Activated T-cell treated with anti-CD3 and anti-CD28 coated beads, Interleukin-2, amount 50 U/mL, for 1 hour (primary cell): ENCODE measurements around the gene CDK4.

ENCODE experiments used
- DNase-seq: peaks from one replicate; pipeline ENCODE4 v3.0.0-alpha.2; 2020

The CDK4 gene

GRCh38 chr12:57755454-57756372 lies 3.6 kb upstream of the CDK4 start:
- peak; percentile 62 for DNase-seq

- DNase-seq: no peak
Observed at GRCh38 chr12:57755194-57755453, 3.0 kb upstream of the CDK4 start.

GRCh38 chr12:57754411-57755193 lies 2.5 kb upstream of the CDK4 start, which contains the start of gene MARCHF9:
MARCHF9 (plus strand) TSS chr12:57755103; CDS start chr12:57755529, 426 bp downstream.
- DNase-seq: peak; percentile 85

- DNase-seq: no peak
Observed at GRCh38 chr12:57753756-57754337, 1.7 kb upstream of the CDK4 start.

- DNase-seq: no peak
Observed at GRCh38 chr12:57752668-57753000, 524 bp upstream of the CDK4 start.

GRCh38 chr12:57751432-57751787 lies 700 bp downstream of the CDK4 start:
- DNase-seq: peak; percentile 23

GRCh38 chr12:57750561-57751431 lies 1.3 kb downstream of the CDK4 start:
- peak; percentile 16 for DNase-seq

- DNase-seq: no peak
Observed at GRCh38 chr12:57749061-57749460, 3.0 kb downstream of the CDK4 start.

GRCh38 chr12:57746025-57746424 lies 6.1 kb downstream of the CDK4 start:
- no peak for DNase-seq

GRCh38 chr12:57745485-57745881 lies 6.6 kb downstream of the CDK4 start:
- no peak for DNase-seq

- peak; percentile 88 for DNase-seq
Observed at GRCh38 chr12:57744777-57745484, 7.2 kb downstream of the CDK4 start, which contains the start of gene TSPAN31. TSPAN31 (plus strand) TSS chr12:57745039; CDS start chr12:57745155, 116 bp downstream.

- DNase-seq: peak; percentile 80
Observed at GRCh38 chr12:57744194-57744776, 7.8 kb downstream of the CDK4 start.

GRCh38 chr12:57743769-57744168 lies 8.3 kb downstream of the CDK4 start:
- DNase-seq: no peak

- peak; percentile 71 for DNase-seq
Observed at GRCh38 chr12:57741844-57742738, 10.0 kb downstream of the CDK4 start.

- DNase-seq: no peak
Observed at GRCh38 chr12:57741413-57741789, 10.7 kb downstream of the CDK4 start.

- DNase-seq: peak; percentile 71
Observed at GRCh38 chr12:57740656-57741412, 11.3 kb downstream of the CDK4 start.

- no peak for DNase-seq
Observed at GRCh38 chr12:57739914-57740538, 12.1 kb downstream of the CDK4 start.

GRCh38 chr12:57739387-57739786 lies 12.7 kb downstream of the CDK4 start:
- DNase-seq: no peak

- no peak for DNase-seq
Observed at GRCh38 chr12:57738661-57739237, 13.4 kb downstream of the CDK4 start, which contains the start of gene AGAP2. AGAP2 (minus strand) TSS chr12:57738742; CDS start chr12:57738246, 496 bp downstream.
